ENCODE measurements around the gene MINDY4B. TPM values are rescaled to one million over a fixed set of nuclear protein-coding genes. Genes with fewer than 3 reads are reported as not detected.

The MINDY4B gene
- total and polyA plus RNA-seq, 12 donors, result 0.19 to 0.60 TPM; not detected in 10

DNA sequence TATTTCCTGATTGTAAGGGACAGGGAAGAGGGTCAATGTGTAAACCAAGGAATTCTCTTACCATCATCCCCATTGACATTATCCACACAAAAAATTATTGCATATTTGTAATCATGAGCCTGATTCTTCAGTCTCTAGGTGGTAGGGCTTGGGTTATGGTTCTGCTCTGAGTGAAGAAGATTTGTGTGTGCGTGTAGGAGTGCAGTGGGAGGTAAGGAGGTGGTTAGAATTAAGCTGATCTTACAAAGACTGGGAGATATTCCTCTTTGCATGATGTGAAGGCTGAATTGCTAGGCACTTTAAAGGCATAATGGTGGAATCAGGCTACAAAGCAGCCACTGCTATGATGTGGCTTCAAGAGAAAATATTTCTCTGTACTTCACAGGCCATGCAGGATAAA lies 23.0 kb upstream of the MINDY4B start:
- H3K27me3 ChIP-seq, result peaks cover 0 to 4% (median 0%) of the 10 kb centered on the region in 7 donors
- DNase-seq (no peak), ATAC-seq (no peak)
- no peak for TF ChIP-seq CTCF (IDR thresholded peaks at IDR 0.05)
- H3K9me3 ChIP-seq, result no peaks in the 10 kb centered on the region
- WGBS, 2 donors, result 81 to 85% methylated on average over 1 of the region's 1 CpG
- no peak overlapping the region for H3K27ac ChIP-seq
- no peaks in the 10 kb centered on the region for H3K36me3 ChIP-seq
- H3K4me3 ChIP-seq, result no peak overlapping the region
- intact Hi-C loops (cut with DNase I), result loop anchor here in 4 of 10 donors (5.0 to 10.0 kb wide), 2 partner anchors 217 to 219 kb away; no protein-coding TSS in a partner anchor
- peaks cover 0 to 8% (median 0%) of the 10 kb centered on the region in 9 donors for H3K4me1 ChIP-seq

DNA sequence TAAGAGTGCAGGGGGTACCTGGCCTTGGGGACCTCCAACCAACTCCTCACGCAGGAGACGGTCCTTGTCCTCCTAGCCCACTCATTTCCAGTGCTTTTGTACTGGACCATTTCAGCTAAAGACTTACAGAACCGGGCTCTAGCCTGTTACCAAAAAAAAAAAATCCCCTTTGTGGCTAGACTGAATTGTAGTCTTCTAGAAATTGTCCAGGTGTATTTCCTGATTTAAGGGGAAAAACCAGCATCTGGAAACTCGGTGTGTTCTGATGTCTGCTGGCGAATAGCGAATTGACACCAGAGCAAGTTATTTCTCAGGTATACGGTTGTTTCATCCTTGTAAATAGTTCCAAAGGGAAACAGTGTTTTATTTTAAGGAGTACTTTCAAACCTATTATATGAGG lies 21.1 kb upstream of the MINDY4B start:
- ATAC-seq (no peak), DNase-seq (no peak)
- intact Hi-C loops (cut with DNase I), result loop anchor here in 4 of 10 donors (5.0 to 10.0 kb wide), 2 partner anchors 218 to 221 kb away; no protein-coding TSS in a partner anchor
- H3K4me1 ChIP-seq, result peaks cover 0 to 8% (median 0%) of the 10 kb centered on the region in 9 donors
- TF ChIP-seq CTCF (IDR thresholded peaks at IDR 0.05), result no peak
- no peak overlapping the region for H3K27ac ChIP-seq
- 83 to 84% methylated on average over 7 of the region's 7 CpGs for WGBS, 2 donors
- peaks cover 0 to 4% (median 0%) of the 10 kb centered on the region in 7 donors for H3K27me3 ChIP-seq
- H3K4me3 ChIP-seq, result peak overlapping the region in 1 of 10 donors; percentile 34
- no peaks in the 10 kb centered on the region for H3K36me3 ChIP-seq
- no peaks in the 10 kb centered on the region for H3K9me3 ChIP-seq

- H3K9me3 ChIP-seq, result no peaks in the 10 kb centered on the region
- H3K4me3 ChIP-seq, result peak overlapping the region in 5 of 10 donors; percentile 22 to 34 (median 28)
- no peaks in the 10 kb centered on the region for H3K36me3 ChIP-seq
- ATAC-seq (peak in 5 of 8 donors; percentile 55 to 80 (median 74)), DNase-seq (peak; percentile 19 to 34)
- 12 to 13% methylated on average over 14 of the region's 14 CpGs for WGBS, 2 donors
- TF ChIP-seq CTCF (IDR thresholded peaks at IDR 0.05), result peak in 8 of 9 donors; percentile 22 to 63 (median 56)
- peaks cover 0 to 4% (median 0%) of the 10 kb centered on the region in 7 donors for H3K27me3 ChIP-seq
- H3K4me1 ChIP-seq, result peaks cover 0 to 8% (median 0%) of the 10 kb centered on the region in 9 donors
- intact Hi-C loops (cut with DNase I), result loop anchor here in 6 of 10 donors (2.0 to 10.0 kb wide), 3 partner anchors 219 to 222 kb away; no protein-coding TSS in a partner anchor
- H3K27ac ChIP-seq, result no peak overlapping the region
Observed at GRCh38 chr3:150925751-150926201, 20.5 kb upstream of the MINDY4B start.

DNA sequence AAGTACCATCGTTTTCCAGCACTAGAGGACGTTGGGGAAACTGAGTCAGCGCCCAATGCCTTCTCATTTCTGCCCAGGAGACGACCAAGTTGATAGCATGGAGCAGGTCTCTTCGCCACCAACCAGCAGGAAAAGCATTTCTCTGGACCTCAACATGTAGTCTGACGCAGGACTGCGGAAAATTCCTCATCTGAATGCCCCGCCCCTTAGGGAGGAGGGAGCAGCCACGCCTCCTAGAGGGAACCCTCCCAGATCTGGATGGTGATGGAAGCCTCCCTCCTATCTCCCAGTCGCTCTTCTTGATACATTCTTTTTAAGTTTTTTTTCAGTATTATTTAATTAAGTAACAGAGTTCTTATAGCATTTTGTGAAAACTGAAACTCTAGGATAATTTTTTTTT lies 17.4 kb upstream of the MINDY4B start:
- H3K4me3 ChIP-seq, result no peak overlapping the region
- intact Hi-C loops (cut with DNase I), result loop anchor here in 3 of 10 donors (5.0 to 10.0 kb wide), 2 partner anchors 222 to 225 kb away; no protein-coding TSS in a partner anchor
- no peak overlapping the region for H3K27ac ChIP-seq
- no peak for TF ChIP-seq CTCF (IDR thresholded peaks at IDR 0.05)
- peaks cover 0 to 8% (median 0%) of the 10 kb centered on the region in 9 donors for H3K4me1 ChIP-seq
- 67 to 73% methylated on average over 10 of the region's 10 CpGs for WGBS, 2 donors
- H3K36me3 ChIP-seq, result no peaks in the 10 kb centered on the region
- ATAC-seq (no peak), DNase-seq (no peak)
- peaks cover 0 to 10% (median 0%) of the 10 kb centered on the region in 7 donors for H3K27me3 ChIP-seq
- H3K9me3 ChIP-seq, result no peaks in the 10 kb centered on the region

Data from heart right ventricle (tissue), 16 donors.